Esophagus muscularis mucosa (tissue), 4 donors: ENCODE measurements around the gene LGALSL. TPM values are rescaled to one million over a fixed set of nuclear protein-coding genes. Genes with fewer than 3 reads are reported as not detected.

Experiments used
- DNase-seq: peaks from one replicate; pipeline ENCODE4 v3.0.0-alpha.2; 2017; ENCODE audit errors: extremely low spot score
- H3K27ac ChIP-seq, 4 donors: fragments of 200-600 bp; sonication (generic); replicated peaks in 1 of 4; 1 replicate in 3 of 4; 2 replicates in 1 of 4; pipeline ENCODE4 v1.5.1; 2016 to 2019; ENCODE audit warnings: mild to moderate bottlenecking in 1 of 4
- H3K27me3 ChIP-seq, 4 donors: fragments of 200-600 bp; sonication (generic); one replicate each; pipeline versions ENCODE4 v1.5.1 to v1.6.0; 2016 to 2019
- H3K36me3 ChIP-seq, 4 donors: fragments of 200-600 bp; sonication (generic); one replicate each; pipeline ENCODE4 v1.5.1; 2016 to 2019
- H3K4me1 ChIP-seq, 4 donors: fragments of 200-600 bp; sonication (generic); one replicate each; pipeline ENCODE4 v1.5.1; 2016 to 2019
- H3K4me3 ChIP-seq, 4 donors: fragments of 200-600 bp; sonication (generic); 1 replicate in 2 of 4; 2 replicates in 2 of 4; pipeline ENCODE4 v1.5.1; 2016 to 2019; ENCODE audit warnings: mild to moderate bottlenecking in 4 of 4, moderate library complexity in 1 of 4
- H3K9me3 ChIP-seq, 4 donors: fragments of 200-600 bp; sonication (generic); 1 replicate in 3 of 4; 2 replicates in 1 of 4; pipeline ENCODE4 v1.5.1; 2016 to 2019
- EP300 ChIP-seq: sonication (generic); formaldehyde crosslinking; IDR thresholded peaks from one replicate; pipeline ENCODE4 v1.6.1; 2017; ENCODE audit warnings: antibody characterized with exemption
- POLR2A ChIP-seq: fragments of 450-650 bp; IDR thresholded peaks from one replicate; pipeline ENCODE4 v1.6.1; 2017; ENCODE audit warnings: antibody characterized with exemption, moderate library complexity, mild to moderate bottlenecking, low read depth
- POLR2AphosphoS5 ChIP-seq, 2 donors: sonication (generic); formaldehyde crosslinking; IDR thresholded peaks; one replicate each; pipeline ENCODE4 v1.6.1; 2017; ENCODE audit warnings: antibody characterized with exemption in 2 of 2
- WGBS: methylation state at CpG from one replicate; pipeline ENCODE4 v1.1.5; 2018; 5-methylcytosine and 5-hydroxymethylcytosine counted together
- intact Hi-C: fragments of 100-400 bp; cut with DNase I; formaldehyde crosslinking; loops from one replicate; pipeline ENCODE4 v1.15.1; 2023
- total RNA-seq, 4 donors: library from RNA; depleted of rRNA; stranded (reverse); fragments of >200 nt; gene quantifications; one replicate each; pipeline versions ENCODE4 v1.1.0 to v1.2.1, GENCODE V29; 2016
- TF ChIP-seq, protein P1 (sequence below), 3 experiments: fragments of 200-600 bp in 2 of 3; fragments of 450-650 bp in 1 of 3; sonication (generic) in 2 of 3; IDR thresholded peaks; one replicate each; pipeline ENCODE4 v1.5.1; 2017 to 2019; ENCODE audit warnings: antibody characterized with exemption in 3 of 3, mild to moderate bottlenecking in 2 of 3, moderate library complexity in 1 of 3

LGALSL gene
- 10 to 100 TPM; 12.3 to 20.2 (median 17.5) TPM for total RNA-seq

DNA sequence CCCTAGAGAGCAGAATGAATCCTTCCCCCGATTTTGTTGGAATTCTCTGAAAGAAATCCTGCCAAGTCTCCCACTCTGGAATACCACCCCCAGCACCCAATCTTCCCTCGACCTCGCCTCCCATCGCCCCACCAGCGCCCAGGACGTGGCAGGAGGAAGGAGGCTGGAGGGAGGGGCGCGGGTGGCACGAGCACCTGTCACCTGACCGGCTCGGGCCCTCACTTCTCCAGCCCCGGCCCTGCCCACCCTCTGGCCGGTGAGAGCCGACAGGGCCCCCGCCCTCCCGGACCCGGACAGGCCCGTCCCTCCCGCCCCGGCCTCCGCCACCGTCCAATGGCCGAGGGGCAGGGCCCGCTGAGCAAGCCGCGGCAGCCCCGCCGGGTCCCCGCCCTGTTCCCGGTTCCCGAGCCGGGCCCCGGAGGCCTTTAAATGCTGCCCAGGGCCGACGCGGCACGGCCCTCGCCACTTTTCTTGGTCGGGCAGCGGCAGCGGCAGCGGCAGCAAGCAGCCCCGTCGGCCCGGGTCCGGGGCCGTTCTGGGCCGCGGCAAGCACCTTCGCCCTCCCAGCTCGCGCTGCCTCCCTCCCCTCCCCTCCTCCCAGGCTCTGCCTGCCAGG is at the start of gene LGALSL:
Gene LGALSL (plus strand): TSS at position 393 of the 616 bp plus-strand sequence. CDS start 384 bp downstream, outside the sequence.
- H3K36me3 ChIP-seq = peaks cover 0 to 27% (median 25%) of the 10 kb centered on the region in 4 donors
- H3K4me3 ChIP-seq = peak within 1 kb of the TSS; percentile 83 to 97 (median 89)
- DNase-seq = peak; percentile 93
- TF ChIP-seq POLR2A = peak; percentile 47
- no peak for TF ChIP-seq EP300
- peak; percentile 50 to 84 for TF ChIP-seq POLR2AphosphoS5 (IDR thresholded peaks at IDR 0.05)
- intact Hi-C loops = loop anchor here (10.0 kb wide), 1 partner anchor 201 kb away; the partner anchor contains the start of gene SERTAD2
- H3K27me3 ChIP-seq = no peaks in the 10 kb centered on the region
- peaks cover 20 to 29% (median 22%) of the 10 kb centered on the region in 4 donors for H3K4me1 ChIP-seq
- WGBS = 0% methylated on average over 12 of the region's 52 CpGs
- H3K27ac ChIP-seq = peak within 1 kb of the TSS; percentile 96 to 98 (median 98)
- no peaks in the 10 kb centered on the region for H3K9me3 ChIP-seq

DNA sequence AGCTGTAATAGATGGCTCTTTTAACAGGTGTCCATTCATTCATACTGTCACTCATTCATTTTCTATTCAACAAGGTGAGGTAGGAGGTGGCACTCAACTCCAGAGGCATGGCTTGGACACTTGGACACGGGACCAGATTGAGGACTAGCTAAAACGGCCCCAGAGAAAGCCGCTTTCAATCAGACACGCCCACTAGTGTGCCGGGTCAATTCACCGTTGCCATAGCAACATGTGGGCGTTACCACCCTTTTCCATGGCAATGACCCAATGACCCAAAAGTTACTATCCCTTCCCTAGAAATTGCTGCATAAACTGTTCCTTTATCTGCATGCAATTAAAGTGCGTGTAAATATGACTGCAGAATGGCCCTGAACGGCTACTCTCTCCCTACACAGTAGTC is 49.2 kb upstream of the LGALSL start:
- peaks cover 35 to 46% (median 42%) of the 10 kb centered on the region in 4 donors for H3K4me1 ChIP-seq

DNA sequence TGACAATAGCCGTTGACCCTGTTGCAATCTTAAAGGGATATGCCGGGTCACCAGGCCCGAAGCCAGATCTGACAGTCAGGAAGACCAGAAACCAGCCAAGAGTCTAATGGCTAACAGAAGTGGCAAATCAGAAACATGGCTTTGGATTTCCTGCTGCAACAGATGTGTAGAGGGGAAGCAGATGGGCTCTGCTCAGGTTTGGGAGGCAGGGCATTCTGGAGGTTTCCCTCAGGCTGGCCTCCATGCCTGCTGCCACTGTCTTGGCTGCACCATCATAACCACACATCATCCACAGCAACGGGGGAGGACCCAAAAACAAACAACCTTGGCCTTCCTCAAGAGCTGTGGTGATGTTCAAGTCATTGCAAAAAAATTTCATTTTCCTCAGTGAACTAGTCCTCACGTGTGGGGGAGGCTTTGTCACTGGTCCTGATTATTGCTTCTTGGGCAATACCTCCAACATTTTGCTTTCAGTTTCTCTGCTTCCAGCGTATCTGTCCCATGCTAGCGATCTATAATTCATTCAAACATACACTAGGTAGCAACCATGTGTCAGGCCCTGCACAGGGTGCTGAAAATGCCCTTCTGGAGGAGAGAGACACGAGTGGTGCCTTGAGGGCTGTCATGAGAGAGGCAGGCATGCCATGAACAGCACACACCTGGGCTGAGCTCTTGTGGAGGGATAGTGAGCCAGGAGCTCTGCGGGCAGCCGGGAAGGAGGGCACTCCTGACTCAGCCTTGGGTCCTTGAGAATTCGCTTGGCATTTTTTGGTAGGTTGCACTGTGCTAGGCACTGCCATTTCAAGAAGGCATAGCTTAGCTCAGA is 48.2 kb upstream of the LGALSL start:
- DNase-seq = no peak
- Histone ChIP-seq H3K9me3 (no peaks in the 10 kb centered on the region), H3K36me3 (no peaks in the 10 kb centered on the region), H3K27ac (peak overlapping the region; percentile 75 to 77 (median 76)), H3K4me3 (no peak overlapping the region), H3K27me3 (no peaks in the 10 kb centered on the region), H3K4me1 (peaks cover 35 to 45% (median 42%) of the 10 kb centered on the region in 4 donors)
- 74% methylated on average over 11 of the region's 11 CpGs for WGBS
- TF ChIP-seq POLR2A = no peak
- peak; percentile 14 to 17 for TF ChIP-seq POLR2AphosphoS5 (IDR thresholded peaks at IDR 0.05)
- intact Hi-C loops = no loop called here

More for the DNA sequence above, 49.2 kb upstream of the LGALSL start:
- Histone ChIP-seq H3K27ac (peak overlapping the region; percentile 75 to 77 (median 76)), H3K9me3 (no peaks in the 10 kb centered on the region), H3K36me3 (no peaks in the 10 kb centered on the region), H3K4me3 (no peak overlapping the region), H3K27me3 (no peaks in the 10 kb centered on the region)
- DNase-seq = peak; percentile 83
- TF ChIP-seq, protein P1, sequence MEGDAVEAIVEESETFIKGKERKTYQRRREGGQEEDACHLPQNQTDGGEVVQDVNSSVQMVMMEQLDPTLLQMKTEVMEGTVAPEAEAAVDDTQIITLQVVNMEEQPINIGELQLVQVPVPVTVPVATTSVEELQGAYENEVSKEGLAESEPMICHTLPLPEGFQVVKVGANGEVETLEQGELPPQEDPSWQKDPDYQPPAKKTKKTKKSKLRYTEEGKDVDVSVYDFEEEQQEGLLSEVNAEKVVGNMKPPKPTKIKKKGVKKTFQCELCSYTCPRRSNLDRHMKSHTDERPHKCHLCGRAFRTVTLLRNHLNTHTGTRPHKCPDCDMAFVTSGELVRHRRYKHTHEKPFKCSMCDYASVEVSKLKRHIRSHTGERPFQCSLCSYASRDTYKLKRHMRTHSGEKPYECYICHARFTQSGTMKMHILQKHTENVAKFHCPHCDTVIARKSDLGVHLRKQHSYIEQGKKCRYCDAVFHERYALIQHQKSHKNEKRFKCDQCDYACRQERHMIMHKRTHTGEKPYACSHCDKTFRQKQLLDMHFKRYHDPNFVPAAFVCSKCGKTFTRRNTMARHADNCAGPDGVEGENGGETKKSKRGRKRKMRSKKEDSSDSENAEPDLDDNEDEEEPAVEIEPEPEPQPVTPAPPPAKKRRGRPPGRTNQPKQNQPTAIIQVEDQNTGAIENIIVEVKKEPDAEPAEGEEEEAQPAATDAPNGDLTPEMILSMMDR (IDR thresholded peaks at IDR 0.05) = no peak
- TF ChIP-seq EP300 (no peak), POLR2A (no peak), POLR2AphosphoS5 (IDR thresholded peaks at IDR 0.05) (no peak)
- 51% methylated on average over 8 of the region's 9 CpGs for WGBS
- intact Hi-C loops = no loop called here

DNA sequence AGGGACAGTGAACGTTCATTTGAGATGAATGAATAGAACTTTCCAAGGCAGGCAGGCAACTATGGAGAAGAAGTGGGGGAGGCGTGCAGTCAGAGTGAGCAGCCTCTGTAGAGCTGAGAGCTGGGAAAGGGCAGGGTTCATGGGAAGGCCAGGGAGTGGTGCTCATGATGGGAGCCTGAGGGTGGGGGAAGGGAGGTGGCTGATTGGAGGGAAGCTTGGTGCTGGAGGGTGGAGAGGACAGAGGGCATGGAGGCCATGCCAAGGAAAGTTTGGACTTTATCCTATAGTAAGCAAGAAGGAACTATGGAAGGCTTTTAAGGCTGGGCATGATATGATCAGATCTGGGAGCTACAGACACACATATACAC is 47.6 kb upstream of the LGALSL start:
- Histone ChIP-seq H3K4me1 (peaks cover 35 to 42% (median 39%) of the 10 kb centered on the region in 4 donors), H3K27ac (peak overlapping the region in 3 of 4 donors; percentile 40 to 77 (median 75)), H3K27me3 (no peaks in the 10 kb centered on the region), H3K9me3 (no peaks in the 10 kb centered on the region), H3K4me3 (no peak overlapping the region), H3K36me3 (no peaks in the 10 kb centered on the region)
- WGBS = 84% methylated on average over 2 of the region's 2 CpGs
- TF ChIP-seq, protein P1 (IDR thresholded peaks at IDR 0.05) = no peak
- TF ChIP-seq POLR2A (no peak), POLR2AphosphoS5 (IDR thresholded peaks at IDR 0.05) (no peak), EP300 (no peak)
- intact Hi-C loops = no loop called here
- DNase-seq = no peak

DNA sequence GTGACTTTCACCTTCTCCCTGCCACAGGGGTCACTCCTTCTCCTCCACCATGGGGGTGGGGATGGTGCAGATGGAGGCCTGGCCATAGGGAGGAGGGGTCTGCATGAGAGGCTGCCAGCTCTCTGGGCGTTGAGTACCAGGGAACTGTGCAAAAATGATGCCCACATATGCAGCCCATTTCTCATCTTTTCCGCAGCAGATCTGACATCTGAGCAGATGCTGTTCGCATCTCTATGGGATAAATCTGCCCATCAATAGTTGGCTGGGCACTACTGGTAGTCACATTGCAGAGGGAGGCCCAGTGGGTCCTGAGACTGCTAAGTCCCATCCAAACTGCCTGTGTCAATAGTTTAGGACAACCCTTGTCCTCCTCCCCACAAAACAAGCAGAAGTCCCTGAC is 45.9 kb upstream of the LGALSL start:
- no peaks in the 10 kb centered on the region for H3K9me3 ChIP-seq
- TF ChIP-seq, protein P1 (IDR thresholded peaks at IDR 0.05) = no peak
- TF ChIP-seq POLR2A = no peak
- no peak for TF ChIP-seq EP300
- TF ChIP-seq POLR2AphosphoS5 (IDR thresholded peaks at IDR 0.05) = no peak
- intact Hi-C loops = no loop called here
- 92% methylated on average over 3 of the region's 3 CpGs for WGBS
- DNase-seq = no peak
- H3K36me3 ChIP-seq = no peaks in the 10 kb centered on the region
- no peak overlapping the region for H3K4me3 ChIP-seq
- no peak overlapping the region for H3K27ac ChIP-seq
- no peaks in the 10 kb centered on the region for H3K27me3 ChIP-seq
- peaks cover 31 to 37% (median 35%) of the 10 kb centered on the region in 4 donors for H3K4me1 ChIP-seq
